Pancreas (tissue), 10 donors: ENCODE data around the gene COMMD1. TPM values are rescaled to one million over a fixed set of nuclear protein-coding genes. Genes with fewer than 3 reads are reported as not detected.

Source experiments
- ATAC-seq, 4 donors: fragments of 200-7000 bp; cut with Tn5 transposase; one replicate each; pipeline versions ENCODE4 v1.8.0 to v1.9.1; 2020; ENCODE audit warnings: mild to moderate bottlenecking in 4 of 4, moderate library complexity in 4 of 4
- DNase-seq, 6 donors: peaks; one replicate each; pipeline ENCODE4 v3.0.0-alpha.2; 2020
- FAIRE-seq: peaks from 2 replicates; lab custom pipeline; 2012; peaks lifted over from hg19 to GRCh38; lab: Jason Lieb, UNC
- H3K27ac ChIP-seq, 4 donors: fragments of 200-600 bp; sonication (generic); 1 replicate in 3 of 4; 2 replicates in 1 of 4; pipeline versions ENCODE4 v1.5.0 to v1.8.0; 2020
- H3K27me3 ChIP-seq, 4 donors: fragments of 200-600 bp; one replicate each; pipeline ENCODE4 v1.8.0; 2021
- H3K36me3 ChIP-seq, 3 donors: fragments of 200-600 bp; sonication (generic) in 1 of 3; one replicate each; pipeline versions ENCODE4 v1.5.0 to v1.8.0; 2020 to 2021
- H3K4me1 ChIP-seq, 3 donors: fragments of 200-600 bp; one replicate each; pipeline ENCODE4 v1.8.0; 2021
- H3K4me3 ChIP-seq, 4 donors: fragments of 200-600 bp; sonication (generic) in 2 of 4; one replicate each; pipeline versions ENCODE4 v1.5.0 to v1.8.0; 2020 to 2021
- H3K9me3 ChIP-seq, 4 donors: fragments of 200-600 bp; one replicate each; pipeline ENCODE4 v1.8.0; 2021
- WGBS, 2 donors: extraction: QIAGEN DNeasy Blood & Tissue Kit; methylation state at CpG; one replicate each; pipeline ENCODE4 v1.1.7; 2013; 5-methylcytosine and 5-hydroxymethylcytosine counted together
- intact Hi-C, 3 donors: fragments of 100-400 bp; cut with DNase I; formaldehyde crosslinking; loops; one replicate each; pipeline versions ENCODE4 v1.11.1 to v1.14.2; 2022
- polyA plus RNA-seq, 2 donors: library from polyadenylated mRNA; stranded (reverse); fragments of 200-250 nt; gene quantifications; one replicate each; pipeline ENCODE4 v1.2.3, GENCODE V29; 2013
- total RNA-seq, 6 donors: library from RNA; stranded (reverse); fragmentation: NEBNext Ultra II Directional in 4 of 6; extraction: Animal tissue kit (Norgen Biotek cat#: 25700) in 4 of 6; gene quantifications; one replicate each; pipeline versions ENCODE4 v1.2.1 to v1.2.4, GENCODE V29; 2021 to 2023
- TF ChIP-seq, protein P1 (sequence below), 4 donors: fragments of 200-600 bp; sonication (generic) in 3 of 4; IDR thresholded peaks; one replicate each; pipeline versions ENCODE4 v1.5.0 to v1.8.0; 2021; ENCODE audit warnings: antibody characterized with exemption in 4 of 4
- donor health status: healthy with polysubstance abuse.
- donor health status: DM: no; HTN: no; CAD: no; lungs with moderate emphysema.
- donor health status: DM: no; HTN: no; CAD: no.
- donor health status: control.
- donor health status: control.
- donor health status: Bipolar disorder and iron deficiency.
- donor health status: DM: yes; HTN: yes; CAD: no.
- donor health status: DM: no; HTN: no; CAD: no.
- donor health status: DM: no; HTN: no; CAD: no.
- donor health status: DM: yes; HTN: yes; CAD: no.

COMMD1 gene
- total and polyA plus RNA-seq, 8 donors = 9.3 to 27.0 (median 15.8) TPM

DNA sequence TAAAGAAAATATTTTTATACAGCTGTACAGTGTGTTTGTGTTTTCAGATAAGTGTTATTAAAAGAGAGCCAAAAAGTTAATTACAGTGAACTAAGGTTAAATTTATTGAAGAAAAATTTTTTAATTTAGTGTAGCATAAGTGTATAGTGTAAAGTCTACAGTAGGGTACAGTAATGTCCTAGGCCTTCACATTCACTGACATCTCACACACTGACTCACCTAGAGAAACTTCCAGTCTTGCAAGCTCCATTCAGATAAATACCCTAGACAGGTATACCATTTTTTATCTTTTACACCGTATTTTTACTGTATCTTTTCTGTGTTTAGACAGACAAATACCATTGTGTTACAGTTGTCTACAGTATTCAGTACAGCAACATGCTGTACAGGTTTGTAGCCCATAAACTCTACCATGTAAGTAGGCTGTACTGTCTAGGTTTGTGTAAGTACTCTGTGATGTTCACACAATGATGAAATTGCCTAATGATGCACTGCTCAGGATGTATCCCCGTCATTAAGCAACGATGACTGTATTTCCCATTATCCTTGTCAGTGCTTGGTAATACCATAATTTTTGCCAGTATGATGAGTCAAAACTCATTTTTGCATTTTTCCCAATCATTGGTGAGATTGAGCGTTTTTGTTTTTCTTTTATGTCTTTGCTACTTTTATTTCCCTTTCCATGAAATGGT, 242.3 kb downstream of the COMMD1 start:
- H3K9me3 ChIP-seq = no peaks in the 10 kb centered on the region
- peak in 1 of 4 donors; percentile 12 for ATAC-seq

DNA sequence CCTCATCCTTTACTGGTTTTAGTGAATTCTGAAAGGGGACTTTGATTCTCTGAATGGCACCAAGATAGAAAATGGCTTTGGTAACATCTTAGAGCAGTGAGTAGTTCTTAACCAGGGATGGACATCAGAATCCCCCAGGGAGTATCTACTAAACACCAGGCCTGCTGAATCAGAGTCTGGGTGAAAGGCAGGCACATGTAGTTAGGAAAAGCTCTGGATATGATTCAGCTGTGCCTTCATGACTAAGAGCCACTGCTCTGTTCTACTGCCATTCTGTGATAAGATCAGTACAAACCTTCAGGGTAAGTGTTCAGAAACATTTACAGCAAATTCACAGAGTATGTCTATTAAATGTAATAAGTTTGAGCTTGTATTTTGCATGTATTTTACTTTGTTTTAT, 244.2 kb downstream of the COMMD1 start:
- Histone ChIP-seq H3K9me3 (no peaks in the 10 kb centered on the region), H3K4me1 (no peaks in the 10 kb centered on the region), H3K27ac (no peak overlapping the region), H3K36me3 (no peaks in the 10 kb centered on the region), H3K4me3 (no peak overlapping the region), H3K27me3 (no peaks in the 10 kb centered on the region)
- TF ChIP-seq, protein P1, sequence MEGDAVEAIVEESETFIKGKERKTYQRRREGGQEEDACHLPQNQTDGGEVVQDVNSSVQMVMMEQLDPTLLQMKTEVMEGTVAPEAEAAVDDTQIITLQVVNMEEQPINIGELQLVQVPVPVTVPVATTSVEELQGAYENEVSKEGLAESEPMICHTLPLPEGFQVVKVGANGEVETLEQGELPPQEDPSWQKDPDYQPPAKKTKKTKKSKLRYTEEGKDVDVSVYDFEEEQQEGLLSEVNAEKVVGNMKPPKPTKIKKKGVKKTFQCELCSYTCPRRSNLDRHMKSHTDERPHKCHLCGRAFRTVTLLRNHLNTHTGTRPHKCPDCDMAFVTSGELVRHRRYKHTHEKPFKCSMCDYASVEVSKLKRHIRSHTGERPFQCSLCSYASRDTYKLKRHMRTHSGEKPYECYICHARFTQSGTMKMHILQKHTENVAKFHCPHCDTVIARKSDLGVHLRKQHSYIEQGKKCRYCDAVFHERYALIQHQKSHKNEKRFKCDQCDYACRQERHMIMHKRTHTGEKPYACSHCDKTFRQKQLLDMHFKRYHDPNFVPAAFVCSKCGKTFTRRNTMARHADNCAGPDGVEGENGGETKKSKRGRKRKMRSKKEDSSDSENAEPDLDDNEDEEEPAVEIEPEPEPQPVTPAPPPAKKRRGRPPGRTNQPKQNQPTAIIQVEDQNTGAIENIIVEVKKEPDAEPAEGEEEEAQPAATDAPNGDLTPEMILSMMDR (IDR thresholded peaks at IDR 0.05) = no peak
- FAIRE-seq (no peak), ATAC-seq (peak in 2 of 4 donors; percentile 38 to 43), DNase-seq (no peak)
- intact Hi-C loops = no loop called here

More for the DNA sequence above, 242.3 kb downstream of the COMMD1 start:
- no peaks in the 10 kb centered on the region for H3K36me3 ChIP-seq
- no peaks in the 10 kb centered on the region for H3K4me1 ChIP-seq
- 83 to 85% methylated on average over 4 of the region's 4 CpGs for WGBS, 2 donors
- no peak overlapping the region for H3K4me3 ChIP-seq
- DNase-seq (no peak), FAIRE-seq (no peak)
- no peaks in the 10 kb centered on the region for H3K27me3 ChIP-seq
- H3K27ac ChIP-seq = no peak overlapping the region
- TF ChIP-seq, protein P1 (IDR thresholded peaks at IDR 0.05) = no peak
- intact Hi-C loops = no loop called here

DNA sequence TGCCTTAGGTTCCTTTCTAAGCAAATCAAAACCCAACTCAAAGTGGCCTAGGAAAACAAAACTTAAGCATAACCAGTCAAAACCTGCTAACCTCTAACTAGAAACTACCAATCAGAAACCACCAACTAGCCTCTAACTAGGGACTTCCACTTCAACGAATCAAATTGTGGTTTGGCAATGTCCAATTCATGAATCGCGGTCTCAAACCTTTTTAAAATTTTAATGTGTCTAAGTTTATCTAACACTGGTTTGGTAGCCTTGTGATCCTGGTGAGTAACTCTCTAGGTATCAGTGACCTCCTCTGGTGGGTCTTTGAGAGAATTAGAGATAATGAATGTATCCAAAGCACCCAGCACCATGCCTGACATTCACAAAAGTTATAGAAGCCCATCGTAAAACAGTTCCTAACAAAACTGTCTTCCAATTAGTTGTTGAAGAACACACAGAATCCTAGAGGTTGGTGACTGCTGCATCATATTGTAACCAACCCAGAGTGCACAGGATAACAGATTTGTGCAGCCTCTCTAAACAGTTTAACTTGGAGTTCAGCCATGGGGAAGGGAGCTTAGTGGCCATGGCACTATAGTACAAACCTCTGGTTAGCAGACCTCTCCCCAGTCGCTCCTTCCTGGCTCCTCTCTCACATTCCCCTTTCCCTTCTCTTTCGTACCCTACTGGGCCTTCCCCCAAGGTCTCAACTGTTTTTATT, 245.3 kb downstream of the COMMD1 start:
- TF ChIP-seq, protein P1 (IDR thresholded peaks at IDR 0.05) = no peak
- Histone ChIP-seq H3K4me3 (no peak overlapping the region), H3K4me1 (no peaks in the 10 kb centered on the region), H3K36me3 (no peaks in the 10 kb centered on the region), H3K27ac (no peak overlapping the region), H3K9me3 (no peaks in the 10 kb centered on the region), H3K27me3 (no peaks in the 10 kb centered on the region)
- WGBS, 2 donors = 92 to 93% methylated on average over 6 of the region's 6 CpGs
- FAIRE-seq (no peak), DNase-seq (no peak), ATAC-seq (no peak)
- intact Hi-C loops = no loop called here

DNA sequence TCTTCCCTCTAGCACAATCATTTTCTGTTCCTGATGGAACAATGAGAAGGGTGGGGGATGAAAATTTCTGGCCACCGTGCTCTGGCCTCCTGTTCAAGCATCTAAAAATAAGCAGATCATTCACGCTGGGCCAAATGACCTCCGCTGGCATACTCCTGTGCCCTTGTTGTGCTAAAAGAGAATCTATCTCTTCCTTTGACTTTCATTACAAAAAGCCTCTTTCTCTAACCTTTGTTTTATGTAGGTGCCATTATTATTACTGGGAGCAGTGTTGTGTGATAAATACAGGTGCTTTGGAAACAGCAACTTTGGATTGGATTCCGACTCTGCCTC, 245.8 kb downstream of the COMMD1 start:
- H3K9me3 ChIP-seq = no peaks in the 10 kb centered on the region
- DNase-seq (no peak), FAIRE-seq (no peak), ATAC-seq (no peak)
- no peaks in the 10 kb centered on the region for H3K27me3 ChIP-seq
- H3K4me3 ChIP-seq = no peak overlapping the region
- no peak overlapping the region for H3K27ac ChIP-seq
- 89 to 91% methylated on average over 4 of the region's 4 CpGs for WGBS, 2 donors
- intact Hi-C loops = no loop called here
- no peaks in the 10 kb centered on the region for H3K36me3 ChIP-seq
- TF ChIP-seq, protein P1 (IDR thresholded peaks at IDR 0.05) = no peak
- H3K4me1 ChIP-seq = no peaks in the 10 kb centered on the region

DNA sequence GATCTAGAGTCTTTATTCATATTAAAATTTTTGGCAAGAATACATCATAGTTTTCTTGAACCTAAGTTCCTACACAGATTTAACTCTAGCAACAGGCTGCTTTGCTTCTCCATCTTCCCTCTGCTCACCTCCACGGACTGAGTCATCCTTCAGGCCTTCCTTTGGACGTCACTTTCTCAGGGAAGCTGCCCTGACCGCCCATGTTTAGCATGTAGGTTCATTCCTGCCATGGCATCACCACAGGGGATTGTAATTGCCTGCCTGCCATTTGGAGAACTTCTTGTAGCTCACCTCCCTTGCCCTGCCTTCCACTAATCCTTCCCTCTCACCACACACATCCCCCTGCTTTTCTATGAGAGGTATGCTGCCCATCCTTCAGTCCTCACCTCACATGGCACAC, 246.5 kb downstream of the COMMD1 start:
- ATAC-seq (no peak), FAIRE-seq (no peak), DNase-seq (no peak)
- intact Hi-C loops = no loop called here
- WGBS, 2 donors = 91 to 96% methylated on average over 3 of the region's 3 CpGs
- Histone ChIP-seq H3K27ac (no peak overlapping the region), H3K27me3 (no peaks in the 10 kb centered on the region), H3K9me3 (no peaks in the 10 kb centered on the region), H3K4me3 (no peak overlapping the region), H3K36me3 (no peaks in the 10 kb centered on the region), H3K4me1 (no peaks in the 10 kb centered on the region)
- TF ChIP-seq, protein P1 (IDR thresholded peaks at IDR 0.05) = no peak
